ENCODE results near the gene CPEB3. TPM values are rescaled to one million over a fixed set of nuclear protein-coding genes. Genes with fewer than 3 reads are reported as not detected.
"Not testable (repeated sequence)": the region's sequence is repeated elsewhere in the genome, so short reads cannot be mapped to it uniquely, and the experiment has no call there.

CPEB3 gene
- total RNA-seq, 4 donors from 2014 or later: 2.8 to 6.3 (median 6.2) TPM

- TF ChIP-seq, protein P1, sequence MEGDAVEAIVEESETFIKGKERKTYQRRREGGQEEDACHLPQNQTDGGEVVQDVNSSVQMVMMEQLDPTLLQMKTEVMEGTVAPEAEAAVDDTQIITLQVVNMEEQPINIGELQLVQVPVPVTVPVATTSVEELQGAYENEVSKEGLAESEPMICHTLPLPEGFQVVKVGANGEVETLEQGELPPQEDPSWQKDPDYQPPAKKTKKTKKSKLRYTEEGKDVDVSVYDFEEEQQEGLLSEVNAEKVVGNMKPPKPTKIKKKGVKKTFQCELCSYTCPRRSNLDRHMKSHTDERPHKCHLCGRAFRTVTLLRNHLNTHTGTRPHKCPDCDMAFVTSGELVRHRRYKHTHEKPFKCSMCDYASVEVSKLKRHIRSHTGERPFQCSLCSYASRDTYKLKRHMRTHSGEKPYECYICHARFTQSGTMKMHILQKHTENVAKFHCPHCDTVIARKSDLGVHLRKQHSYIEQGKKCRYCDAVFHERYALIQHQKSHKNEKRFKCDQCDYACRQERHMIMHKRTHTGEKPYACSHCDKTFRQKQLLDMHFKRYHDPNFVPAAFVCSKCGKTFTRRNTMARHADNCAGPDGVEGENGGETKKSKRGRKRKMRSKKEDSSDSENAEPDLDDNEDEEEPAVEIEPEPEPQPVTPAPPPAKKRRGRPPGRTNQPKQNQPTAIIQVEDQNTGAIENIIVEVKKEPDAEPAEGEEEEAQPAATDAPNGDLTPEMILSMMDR (IDR thresholded peaks at IDR 0.05): no peak
- ATAC-seq (ENCODE audit: low FRiP score): no peak
- no peak for DNase-seq (ENCODE audit: low spot score)
Observed at GRCh38 chr10:92149261-92149660, 141.6 kb downstream of the CPEB3 start.

GRCh38 chr10:92146781-92147180, 144.1 kb downstream of the CPEB3 start:
- DNase-seq (ENCODE audit: low spot score) (no peak), ATAC-seq (ENCODE audit: low FRiP score) (no peak)
- TF ChIP-seq, protein P1 (IDR thresholded peaks at IDR 0.05): no peak

- no peak for ATAC-seq (ENCODE audit: low FRiP score)
- TF ChIP-seq, protein P1 (IDR thresholded peaks at IDR 0.05): no peak
- no peak for DNase-seq (ENCODE audit: low spot score)
Observed at GRCh38 chr10:92146107-92146506, 144.8 kb downstream of the CPEB3 start.

GRCh38 chr10:92142949-92143348, 147.9 kb downstream of the CPEB3 start:
- TF ChIP-seq, protein P1 (IDR thresholded peaks at IDR 0.05): no peak
- no peak for ATAC-seq (ENCODE audit: low FRiP score)
- no peak for DNase-seq (ENCODE audit: low spot score)

GRCh38 chr10:92142512-92142911, 148.4 kb downstream of the CPEB3 start:
- DNase-seq (ENCODE audit: low spot score): no peak
- TF ChIP-seq, protein P1 (IDR thresholded peaks at IDR 0.05): no peak
- ATAC-seq (ENCODE audit: low FRiP score): no peak

GRCh38 chr10:92141147-92141546, 149.7 kb downstream of the CPEB3 start:
- ATAC-seq (ENCODE audit: low FRiP score); DNase-seq (ENCODE audit: low spot score): not testable (repeated sequence)

DNA sequence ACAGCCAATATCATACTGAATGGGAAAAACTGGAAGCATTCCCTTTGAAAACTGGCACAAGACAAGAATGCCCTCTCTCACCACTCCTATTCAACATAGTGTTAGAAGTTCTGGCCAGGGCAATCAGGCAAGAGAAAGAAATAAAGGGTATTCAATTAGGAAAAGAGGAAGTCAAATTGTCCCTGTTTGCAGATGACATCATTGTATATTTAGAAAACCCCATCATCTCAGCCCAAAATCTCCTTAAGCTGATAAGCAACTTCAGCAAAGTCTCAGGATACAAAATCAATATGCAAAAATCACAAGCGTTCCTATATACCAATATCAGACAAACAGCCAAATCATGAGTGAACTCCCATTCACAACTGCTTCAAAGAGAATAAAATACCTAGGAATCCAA, 156.8 kb downstream of the CPEB3 start:
- not testable (repeated sequence) for DNase-seq (ENCODE audit: low spot score); ATAC-seq (ENCODE audit: low FRiP score)

DNA sequence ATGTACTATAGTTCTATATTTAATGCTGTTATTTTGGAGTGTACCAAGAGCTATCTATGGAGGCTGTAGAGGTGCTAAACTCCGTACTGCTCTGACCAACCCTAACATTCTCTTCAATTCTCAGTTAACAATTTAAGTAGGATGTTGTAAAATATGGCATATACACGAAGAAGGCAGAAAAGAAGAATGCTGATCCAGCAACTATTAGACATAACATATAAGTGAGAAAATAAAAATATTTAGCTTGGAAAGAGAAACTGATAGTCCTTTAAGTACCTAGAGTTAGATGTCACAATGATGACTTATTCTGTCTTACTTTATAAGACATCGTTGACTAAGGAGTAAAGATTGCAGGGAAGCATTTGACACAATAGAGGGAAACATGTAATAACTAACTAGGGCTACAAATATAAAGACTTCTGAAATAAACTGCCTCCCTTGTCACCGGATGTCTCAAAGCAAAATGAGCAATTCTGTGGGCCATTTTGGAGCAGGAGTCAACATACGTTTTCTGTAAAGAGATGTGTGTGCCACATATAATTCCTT, 159.5 kb downstream of the CPEB3 start:
- ATAC-seq (ENCODE audit: low FRiP score) (no peak), DNase-seq (ENCODE audit: low spot score) (no peak)

More for the DNA sequence above, 159.5 kb downstream of the CPEB3 start:
- TF ChIP-seq, protein P1 (IDR thresholded peaks at IDR 0.05): no peak
